Superior temporal gyrus (tissue), 1 donor: ENCODE data around the gene TMEM120B.
A peak's percentile ranks its signal among the peaks of the same experiment; 100 is the strongest.
"Not testable (repeated sequence)": the region's sequence is repeated elsewhere in the genome, so short reads cannot be mapped to it uniquely, and the experiment has no call there.

ENCODE experiments used
- DNase-seq: peaks from one replicate; pipeline ENCODE4 v3.0.0-alpha.2; 2016; ENCODE audit errors: extremely low spot score

TMEM120B gene

GRCh38 chr12:121774968-121775474, 62.5 kb downstream of the TMEM120B start:
- DNase-seq = no peak

GRCh38 chr12:121775501-121775900, 62.9 kb downstream of the TMEM120B start:
- DNase-seq = no peak

GRCh38 chr12:121776190-121777098, 63.9 kb downstream of the TMEM120B start:
- DNase-seq = peak; percentile 66

- no peak for DNase-seq
These were observed 66.2 kb downstream of the TMEM120B start for GRCh38 chr12:121778567-121779421.

- DNase-seq = no peak
These were observed 66.9 kb downstream of the TMEM120B start for GRCh38 chr12:121779422-121779895.

GRCh38 chr12:121780429-121780828, 67.9 kb downstream of the TMEM120B start:
- no peak for DNase-seq

GRCh38 chr12:121781484-121781997, 69.0 kb downstream of the TMEM120B start:
- DNase-seq = no peak

GRCh38 chr12:121781998-121782979, 69.7 kb downstream of the TMEM120B start:
- no peak for DNase-seq

GRCh38 chr12:121783766-121784165, 71.2 kb downstream of the TMEM120B start:
- DNase-seq = no peak

GRCh38 chr12:121784460-121784859, 71.9 kb downstream of the TMEM120B start:
- no peak for DNase-seq

GRCh38 chr12:121786440-121786825, 73.9 kb downstream of the TMEM120B start:
- no peak for DNase-seq

- DNase-seq = no peak
These were observed 74.8 kb downstream of the TMEM120B start for GRCh38 chr12:121787063-121788025.

GRCh38 chr12:121788176-121788818, 75.7 kb downstream of the TMEM120B start:
- DNase-seq = no peak

- no peak for DNase-seq
These were observed 76.8 kb downstream of the TMEM120B start for GRCh38 chr12:121789233-121789781.

GRCh38 chr12:121789800-121790728, 77.5 kb downstream of the TMEM120B start:
- DNase-seq = no peak

GRCh38 chr12:121790785-121791184, 78.2 kb downstream of the TMEM120B start:
- not testable (repeated sequence) for DNase-seq

GRCh38 chr12:121791671-121792551, 79.4 kb downstream of the TMEM120B start:
- no peak for DNase-seq
